ENCODE data around the gene ADAM12. TPM values are rescaled to one million over a fixed set of nuclear protein-coding genes. Genes with fewer than 3 reads are reported as not detected.

Gene ADAM12
- total RNA-seq, 1 experiment from 2014 or later: 0.24 TPM

DNA sequence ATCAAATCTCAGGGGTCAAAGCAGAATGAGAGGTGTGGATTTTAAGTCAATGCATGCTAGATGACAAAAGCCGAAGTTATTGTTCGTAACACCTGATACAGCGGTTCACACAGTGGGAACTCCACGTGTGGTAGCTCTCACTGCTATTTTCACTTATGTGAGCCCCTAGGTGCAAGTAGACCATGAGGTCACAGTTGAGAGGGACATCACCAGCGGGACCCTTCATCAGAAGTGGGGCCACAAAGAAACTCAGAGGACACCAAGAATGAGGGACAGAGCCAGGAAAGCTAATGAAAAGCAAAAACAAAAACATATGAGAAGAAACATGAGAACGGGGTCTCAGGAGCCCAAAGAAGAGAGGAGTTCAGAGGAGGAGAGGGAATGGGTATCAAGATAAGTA lies 63.5 kb downstream of the ADAM12 start:
- TF ChIP-seq, protein P1, sequence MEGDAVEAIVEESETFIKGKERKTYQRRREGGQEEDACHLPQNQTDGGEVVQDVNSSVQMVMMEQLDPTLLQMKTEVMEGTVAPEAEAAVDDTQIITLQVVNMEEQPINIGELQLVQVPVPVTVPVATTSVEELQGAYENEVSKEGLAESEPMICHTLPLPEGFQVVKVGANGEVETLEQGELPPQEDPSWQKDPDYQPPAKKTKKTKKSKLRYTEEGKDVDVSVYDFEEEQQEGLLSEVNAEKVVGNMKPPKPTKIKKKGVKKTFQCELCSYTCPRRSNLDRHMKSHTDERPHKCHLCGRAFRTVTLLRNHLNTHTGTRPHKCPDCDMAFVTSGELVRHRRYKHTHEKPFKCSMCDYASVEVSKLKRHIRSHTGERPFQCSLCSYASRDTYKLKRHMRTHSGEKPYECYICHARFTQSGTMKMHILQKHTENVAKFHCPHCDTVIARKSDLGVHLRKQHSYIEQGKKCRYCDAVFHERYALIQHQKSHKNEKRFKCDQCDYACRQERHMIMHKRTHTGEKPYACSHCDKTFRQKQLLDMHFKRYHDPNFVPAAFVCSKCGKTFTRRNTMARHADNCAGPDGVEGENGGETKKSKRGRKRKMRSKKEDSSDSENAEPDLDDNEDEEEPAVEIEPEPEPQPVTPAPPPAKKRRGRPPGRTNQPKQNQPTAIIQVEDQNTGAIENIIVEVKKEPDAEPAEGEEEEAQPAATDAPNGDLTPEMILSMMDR (conservative IDR thresholded peaks at IDR 0.05): no peak
- H3K14ac ChIP-seq (ENCODE audit: insufficient read depth, low read length): no peak overlapping the region
- H2AFZ ChIP-seq (ENCODE audit: low read length): no peak overlapping the region
- H3K18ac ChIP-seq (ENCODE audit: insufficient read length, low read depth, low read length): no peak overlapping the region
- H4K20me1 ChIP-seq (ENCODE audit: control insufficient read depth, insufficient read depth, insufficient read length): no peaks in the 10 kb centered on the region
- no peaks in the 10 kb centered on the region; the same call in 1 of the 2 replicates for H3K4me1 ChIP-seq (ENCODE audit: insufficient read depth, low read length)
- no peak overlapping the region for H3K4me2 ChIP-seq (ENCODE audit: insufficient read depth, insufficient read length, low read length)
- no peak overlapping the region; a peak in 1 of 5 replicates for H3K4me3 Mint-ChIP-seq
- H3K79me2 ChIP-seq (ENCODE audit: insufficient read depth, low read length): no peaks in the 10 kb centered on the region
- no peak overlapping the region for H2BK120ac ChIP-seq (ENCODE audit: low read depth, low read length, poor library complexity, severe bottlenecking)
- no peak overlapping the region for H3K27ac ChIP-seq (ENCODE audit: insufficient read length, low read depth, low read length)
- no peaks in the 10 kb centered on the region for H3K9me3 Mint-ChIP-seq
- no peak overlapping the region for H4K8ac ChIP-seq (replicated peaks; ENCODE audit: insufficient read length, low read depth, low read length)
- H3K23me2 ChIP-seq (ENCODE audit: insufficient read length, low read depth, low read length, poor library complexity, severe bottlenecking): no peaks in the 10 kb centered on the region
- H3K36me3 Mint-ChIP-seq (ENCODE audit: insufficient read depth in 1 of 3, low read depth in 3 of 3): no peaks in the 10 kb centered on the region
- no CpG with 5 or more reads among the region's 6 CpGs for WGBS (ENCODE audit: extremely low coverage, insufficient read length, low lambda C conversion rate)
- H2AK5ac ChIP-seq (ENCODE audit: insufficient read length, low read length): no peak overlapping the region
- H3K27ac Mint-ChIP-seq: no peak overlapping the region
- H3K4ac ChIP-seq (ENCODE audit: low read depth, low read length): no peak overlapping the region
- H2BK5ac ChIP-seq (ENCODE audit: insufficient read length, low read length): no peak overlapping the region
- no peak for DNase-seq
- no peak overlapping the region for H2BK12ac ChIP-seq (ENCODE audit: insufficient read length, low read depth, low read length)
- no peak overlapping the region for H3K56ac ChIP-seq (ENCODE audit: insufficient read length, low read depth, low read length)
- H4K5ac ChIP-seq (ENCODE audit: insufficient read length, low read depth, low read length): no peak overlapping the region
- H3K4me1 Mint-ChIP-seq: peaks cover 15 to 16% of the 10 kb centered on the region in 2 experiments
- no peaks in the 10 kb centered on the region; the same call in none of the 2 replicates for H3K27me3 Mint-ChIP-seq (ENCODE audit: low read depth)
- no peak overlapping the region for H2BK15ac ChIP-seq (ENCODE audit: low read depth, low read length)
- no peak overlapping the region for H3K23ac ChIP-seq (ENCODE audit: insufficient read length, low read depth, low read length)
- H3K27me3 ChIP-seq (ENCODE audit: insufficient read depth, low read length): 0 out of 2 replicates have a peak, but pooled peaks cover 2% of the 10 kb centered on the region
- H3K9ac ChIP-seq (ENCODE audit: extremely low read depth, insufficient read length, low read length): no peak overlapping the region
- H2BK20ac ChIP-seq (ENCODE audit: low read depth, low read length, poor library complexity, severe bottlenecking): no peak overlapping the region
- H4K91ac ChIP-seq (ENCODE audit: insufficient read length, low read depth, low read length): no peak overlapping the region
- H3T11ph ChIP-seq (ENCODE audit: low read length): no peak overlapping the region
- H3K79me1 ChIP-seq (ENCODE audit: insufficient read depth, low read depth, low read length, poor library complexity, severe bottlenecking): no peaks in the 10 kb centered on the region
- no peaks in the 10 kb centered on the region for H3K9me3 ChIP-seq (ENCODE audit: control insufficient read depth, low read depth, low read length)

Data from H9 (cell line).